Caco-2 (cell line): ENCODE data around the gene DFFB. TPM values are rescaled to one million over a fixed set of nuclear protein-coding genes. Genes with fewer than 3 reads are reported as not detected.

Experiments used
- BruUV-seq: library from RNA; stranded (reverse); fragments of 400-500 nt; replicated peaks from 2 replicates; lab custom pipeline; 2021; lab: Mats Ljungman, UMichigan
- CTCF ChIA-PET: fragments of 300-600 bp; sonication (Branson Sonifier 250); formaldehyde crosslinking; loops from one replicate; lab custom pipeline; 2022; ENCODE audit warnings: antibody characterized with exemption; lab: Charles Lee
- POLR2A ChIA-PET: fragments of 300-600 bp; sonication (Branson Sonifier 250); formaldehyde crosslinking; loops from one replicate; lab custom pipeline; 2022; ENCODE audit warnings: antibody characterized with exemption; lab: Charles Lee
- DNase-seq, 2 experiments: peaks; one replicate each; pipeline versions ENCODE4 v3.0.0 to v3.0.0-alpha.2; 2020 to 2022
- H3K27me3 ChIP-seq: replicated peaks from 2 replicates; pipeline ENCODE4 v1.6.0; 2011; ENCODE audit warnings: low read length; ENCODE audit not compliant: control insufficient read depth, insufficient read depth
- H3K36me3 ChIP-seq: 2 replicates; pipeline ENCODE4 v1.5.1; 2011; ENCODE audit warnings: low read length; ENCODE audit not compliant: control insufficient read depth, insufficient read depth
- H3K4me1 ChIP-seq: fragments of 250-450 bp; sonication (Bioruptor Pico); 2 replicates; pipeline ENCODE4 v1.5.1; 2020; ENCODE audit warnings: mild to moderate bottlenecking
- H3K4me3 ChIP-seq: 2 replicates; pipeline ENCODE4 v1.5.1; 2011; ENCODE audit warnings: low read depth, mild to moderate bottlenecking, control low read depth, low read length
- H3K9me3 ChIP-seq: fragments of 250-450 bp; sonication (Bioruptor Pico); 2 replicates; pipeline ENCODE4 v1.5.1; 2020; ENCODE audit warnings: mild to moderate bottlenecking, moderate library complexity
- H3K27ac Mint-ChIP-seq: one replicate; pipeline ENCODE4 v1.8.0; 2022; ENCODE audit warnings: mixed read lengths; ENCODE audit not compliant: unreplicated experiment
- H3K27me3 Mint-ChIP-seq: one replicate; pipeline ENCODE4 v1.8.0; 2022; ENCODE audit warnings: mixed read lengths; ENCODE audit not compliant: insufficient read depth, unreplicated experiment
- H3K36me3 Mint-ChIP-seq: one replicate; pipeline ENCODE4 v1.8.0; 2022; ENCODE audit warnings: mild to moderate bottlenecking, mixed read lengths; ENCODE audit not compliant: insufficient read depth, unreplicated experiment
- H3K4me1 Mint-ChIP-seq: one replicate; pipeline ENCODE4 v1.8.0; 2022; ENCODE audit warnings: low read depth, mixed read lengths; ENCODE audit not compliant: unreplicated experiment
- H3K4me3 Mint-ChIP-seq: one replicate; pipeline ENCODE4 v1.8.0; 2022; ENCODE audit warnings: mild to moderate bottlenecking, moderate library complexity, mixed read lengths; ENCODE audit not compliant: unreplicated experiment
- H3K9me3 Mint-ChIP-seq: one replicate; pipeline ENCODE4 v1.8.0; 2022; ENCODE audit warnings: mixed read lengths; ENCODE audit not compliant: unreplicated experiment
- CTCF ChIP-seq, 2 experiments: fragments of 200-600 bp in 1 of 2; IDR thresholded peaks; 1 replicate in 1 of 2; 2 replicates in 1 of 2; pipeline versions ENCODE4 v1.5.1 to v1.8.0; 2011 to 2022; ENCODE audit warnings: antibody characterized with exemption in 1 of 2, control low read depth in 1 of 2, inconsistent platforms in 1 of 2, low read depth in 1 of 2, low read length in 1 of 2, mild to moderate bottlenecking in 1 of 2, moderate library complexity in 1 of 2; ENCODE audit not compliant: insufficient read depth in 1 of 2, severe bottlenecking in 1 of 2, unreplicated experiment in 1 of 2
- intact Hi-C: fragments of 100-400 bp; cut with micrococcal nuclease; formaldehyde crosslinking; loops from one replicate; pipeline ENCODE4 v1.10.0; 2022; ENCODE audit not compliant: unreplicated experiment
- total RNA-seq: library from RNA; stranded (reverse); gene quantifications from 2 replicates; pipeline ENCODE4 v1.2.3, GENCODE V29; 2022

Gene DFFB
- total RNA-seq, 1 experiment from 2014 or later: 7.7 TPM

- POLR2A ChIA-PET: no interaction called here
- no peaks in the 10 kb centered on the region for H3K36me3 Mint-ChIP-seq
- no peaks in the 10 kb centered on the region for H3K27me3 Mint-ChIP-seq
- H3K9me3 Mint-ChIP-seq: no peaks in the 10 kb centered on the region
- H3K27ac Mint-ChIP-seq: no peak overlapping the region
- intact Hi-C loops: no loop called here
- no peaks in the 10 kb centered on the region for H3K36me3 ChIP-seq
- H3K4me1 Mint-ChIP-seq: no peaks in the 10 kb centered on the region
- no peaks in the 10 kb centered on the region for H3K9me3 ChIP-seq
- H3K4me3 Mint-ChIP-seq: no peak overlapping the region
- no peak for TF ChIP-seq CTCF (IDR thresholded peaks at IDR 0.05; ENCODE audit: insufficient read depth in 1 of 2, low read depth in 1 of 2, low read length in 1 of 2, severe bottlenecking in 1 of 2, unreplicated experiment in 1 of 2)
- BruUV-seq: no TSS peak
- H3K4me1 ChIP-seq: no peaks in the 10 kb centered on the region
- H3K27me3 ChIP-seq: no peaks in the 10 kb centered on the region
- CTCF ChIA-PET: interaction anchor here (1.2 kb wide), 1 partner anchor 49 kb away, joined by 8 read pairs; the partner anchor contains the start of gene DFFB
- DNase-seq: no peak
- H3K4me3 ChIP-seq: no peak overlapping the region
Observed at GRCh38 chr1:3906672-3907020, 49.4 kb downstream of the DFFB start.

GRCh38 chr1:3907031-3907534 lies 49.8 kb downstream of the DFFB start:
- ChIA-PET CTCF (interaction anchor here (1.2 kb wide), 1 partner anchor 49 kb away, joined by 8 read pairs; the partner anchor contains the start of gene DFFB), POLR2A (no interaction called here)
- Mint-ChIP-seq H3K4me3 (no peak overlapping the region), H3K27ac (no peak overlapping the region), H3K9me3 (no peaks in the 10 kb centered on the region), H3K4me1 (no peaks in the 10 kb centered on the region), H3K27me3 (no peaks in the 10 kb centered on the region), H3K36me3 (no peaks in the 10 kb centered on the region)
- H3K36me3 ChIP-seq: no peaks in the 10 kb centered on the region
- H3K4me1 ChIP-seq: no peaks in the 10 kb centered on the region
- no peak for TF ChIP-seq CTCF (IDR thresholded peaks at IDR 0.05; ENCODE audit: insufficient read depth in 1 of 2, low read depth in 1 of 2, low read length in 1 of 2, severe bottlenecking in 1 of 2, unreplicated experiment in 1 of 2)
- DNase-seq: peak in 1 of 2 experiments; percentile 17
- no peak overlapping the region for H3K4me3 ChIP-seq
- intact Hi-C loops: no loop called here
- no peaks in the 10 kb centered on the region for H3K9me3 ChIP-seq
- BruUV-seq: no TSS peak
- H3K27me3 ChIP-seq: no peaks in the 10 kb centered on the region

DNA sequence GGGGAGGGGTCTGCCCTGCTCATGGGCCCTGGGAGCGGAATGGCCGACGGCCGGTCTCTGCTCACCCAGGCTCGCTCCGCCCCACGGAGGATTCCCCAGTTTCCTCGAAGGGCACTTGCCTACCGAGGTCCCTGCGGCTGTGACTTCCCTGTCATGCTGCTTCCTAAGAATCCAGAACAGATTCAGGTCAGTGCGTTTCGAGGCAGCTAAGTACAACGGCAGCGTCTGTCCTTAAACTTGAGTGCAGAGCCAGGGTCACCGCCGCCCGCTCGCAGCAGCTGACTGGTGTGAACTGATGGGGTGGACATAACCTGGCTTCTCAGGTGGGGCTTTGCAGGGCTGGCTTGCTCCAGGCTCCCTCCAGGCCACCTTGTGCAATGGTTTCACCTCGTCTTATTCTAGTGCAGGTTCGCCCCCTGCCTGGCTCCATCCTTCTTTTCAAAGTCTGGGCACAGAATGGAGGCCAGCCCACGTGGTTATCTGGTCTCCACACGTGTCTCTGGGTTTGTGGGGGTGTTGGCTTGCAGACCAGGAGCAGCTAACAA lies 50.4 kb downstream of the DFFB start:
- POLR2A ChIA-PET: no interaction called here
- Mint-ChIP-seq H3K27me3 (no peaks in the 10 kb centered on the region), H3K36me3 (no peaks in the 10 kb centered on the region), H3K4me3 (no peak overlapping the region), H3K27ac (no peak overlapping the region), H3K4me1 (no peaks in the 10 kb centered on the region), H3K9me3 (no peaks in the 10 kb centered on the region)
- DNase-seq: no peak
- BruUV-seq: no TSS peak
- H3K4me3 ChIP-seq: no peak overlapping the region
- CTCF ChIA-PET: interaction anchor here (1.2 kb wide), 1 partner anchor 50 kb away, joined by 8 read pairs; the partner anchor contains the start of gene DFFB
- no peaks in the 10 kb centered on the region for H3K4me1 ChIP-seq
- no peaks in the 10 kb centered on the region for H3K27me3 ChIP-seq
- intact Hi-C loops: no loop called here
- no peaks in the 10 kb centered on the region for H3K36me3 ChIP-seq
- no peak for TF ChIP-seq CTCF (IDR thresholded peaks at IDR 0.05; ENCODE audit: insufficient read depth in 1 of 2, low read depth in 1 of 2, low read length in 1 of 2, severe bottlenecking in 1 of 2, unreplicated experiment in 1 of 2)
- H3K9me3 ChIP-seq: no peaks in the 10 kb centered on the region
